ENCODE results near the gene CSNK2A2. TPM values are rescaled to one million over a fixed set of nuclear protein-coding genes. Genes with fewer than 3 reads are reported as not detected.

CSNK2A2 gene
- total RNA-seq, 2 donors from 2014 or later = 53.4 to 62.0 TPM

DNA sequence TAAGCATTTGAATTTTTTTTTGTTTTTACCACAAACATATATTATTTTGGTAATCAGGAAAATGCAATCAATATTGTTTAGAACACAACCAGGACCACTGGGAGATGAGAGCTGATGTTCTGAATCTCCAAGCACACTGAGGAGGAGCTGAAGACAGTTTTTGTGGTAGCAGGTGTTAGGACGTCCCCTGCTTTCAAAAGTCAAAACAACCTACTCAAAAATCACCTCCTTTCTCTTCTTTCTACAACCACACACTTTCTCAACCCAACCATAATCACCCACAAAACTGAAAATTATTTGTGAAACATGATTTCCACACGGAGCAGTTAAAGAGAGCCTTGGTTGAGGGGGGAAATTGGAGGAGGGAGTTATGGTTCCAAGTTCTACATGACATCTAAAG is 42.1 kb downstream of the CSNK2A2 start:
- intact Hi-C loops (cut with DNase I) = no loop called here
- Histone ChIP-seq H3K4me1 (no peaks in the 10 kb centered on the region), H3K9ac (ENCODE audit: low read depth in 2 of 2, low read length in 2 of 2) (no peak overlapping the region), H3K4me3 (no peak overlapping the region), H3K27me3 (no peaks in the 10 kb centered on the region), H3K36me3 (no peaks in the 10 kb centered on the region), H3K27ac (no peak overlapping the region), H3K9me3 (no peaks in the 10 kb centered on the region)
- TF ChIP-seq CTCF (IDR thresholded peaks at IDR 0.05) = no peak
- DNase-seq = no peak

DNA sequence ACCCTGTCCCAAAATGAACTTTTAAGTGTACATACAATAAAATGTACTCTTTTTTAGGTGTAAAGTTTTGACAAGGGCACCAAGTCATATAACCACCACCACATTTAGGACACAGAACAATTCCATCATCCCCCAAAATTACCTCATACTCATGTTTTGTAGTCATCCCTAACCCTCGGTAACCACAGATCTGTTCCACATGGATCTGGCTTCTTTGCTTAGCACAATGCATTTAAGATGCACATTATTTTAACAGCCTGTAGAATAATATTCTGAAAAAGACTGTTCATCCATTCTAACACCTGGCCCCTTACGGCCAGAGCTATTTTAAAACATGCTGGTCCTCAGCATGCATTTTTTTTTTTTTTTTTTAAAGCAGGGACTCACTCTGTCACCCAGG is 43.6 kb downstream of the CSNK2A2 start:
- no peaks in the 10 kb centered on the region for H3K4me1 ChIP-seq
- no peak for DNase-seq
- intact Hi-C loops (cut with DNase I) = no loop called here
- TF ChIP-seq CTCF (IDR thresholded peaks at IDR 0.05) = no peak
- no peaks in the 10 kb centered on the region for H3K9me3 ChIP-seq
- H3K36me3 ChIP-seq = no peaks in the 10 kb centered on the region
- no peak overlapping the region for H3K9ac ChIP-seq (ENCODE audit: low read depth in 2 of 2, low read length in 2 of 2)
- H3K27ac ChIP-seq = no peak overlapping the region
- H3K27me3 ChIP-seq = no peaks in the 10 kb centered on the region
- no peak overlapping the region for H3K4me3 ChIP-seq

DNA sequence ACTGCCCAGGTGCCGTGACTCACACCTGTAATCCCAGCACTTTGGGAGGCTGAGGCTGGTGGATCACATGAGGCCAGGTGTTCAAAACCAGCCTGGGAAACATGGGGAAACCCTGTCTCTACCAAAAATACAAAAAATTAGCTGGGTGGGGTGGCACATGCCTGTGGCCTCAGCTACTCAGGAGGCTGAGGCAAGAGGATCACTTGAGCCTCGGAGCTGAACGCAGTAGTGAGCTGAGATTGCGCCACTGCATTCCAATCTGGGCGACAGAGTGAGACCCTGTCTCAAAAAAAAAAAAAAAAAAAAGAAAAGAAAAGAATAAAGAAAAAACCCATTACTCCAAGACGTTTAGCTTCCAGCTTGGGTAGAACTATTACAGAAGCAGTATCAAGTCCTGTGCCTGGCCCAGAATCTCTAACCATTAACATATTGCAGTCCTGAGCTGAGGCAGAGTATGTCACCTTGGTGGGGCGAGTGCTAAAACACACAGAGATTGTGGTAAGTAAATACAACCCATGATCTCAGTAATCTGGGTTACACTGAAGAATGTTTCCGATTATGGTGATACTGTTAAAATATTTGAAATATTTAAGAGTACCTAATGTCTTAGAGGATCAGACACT is 45.5 kb downstream of the CSNK2A2 start:
- Histone ChIP-seq H3K36me3 (no peaks in the 10 kb centered on the region), H3K9me3 (no peaks in the 10 kb centered on the region), H3K4me1 (no peaks in the 10 kb centered on the region), H3K4me3 (no peak overlapping the region), H3K27ac (no peak overlapping the region), H3K9ac (ENCODE audit: low read depth in 2 of 2, low read length in 2 of 2) (no peak overlapping the region), H3K27me3 (no peaks in the 10 kb centered on the region)
- DNase-seq = no peak
- intact Hi-C loops (cut with DNase I) = no loop called here
- no peak for TF ChIP-seq CTCF (IDR thresholded peaks at IDR 0.05)

GRCh38 chr16:58148526-58148925 is 49.4 kb downstream of the CSNK2A2 start:
- no peak for DNase-seq
- Histone ChIP-seq H3K4me3 (no peak overlapping the region), H3K9ac (ENCODE audit: low read depth in 2 of 2, low read length in 2 of 2) (no peak overlapping the region), H3K36me3 (no peaks in the 10 kb centered on the region), H3K9me3 (no peaks in the 10 kb centered on the region), H3K27ac (no peak overlapping the region), H3K4me1 (no peaks in the 10 kb centered on the region), H3K27me3 (no peaks in the 10 kb centered on the region)
- no peak for TF ChIP-seq CTCF (IDR thresholded peaks at IDR 0.05)
- intact Hi-C loops (cut with DNase I) = no loop called here

GRCh38 chr16:58148099-58148498 is 49.8 kb downstream of the CSNK2A2 start:
- Histone ChIP-seq H3K36me3 (no peaks in the 10 kb centered on the region), H3K27me3 (no peaks in the 10 kb centered on the region), H3K27ac (no peak overlapping the region), H3K9me3 (no peaks in the 10 kb centered on the region), H3K9ac (ENCODE audit: low read depth in 2 of 2, low read length in 2 of 2) (no peak overlapping the region), H3K4me1 (no peaks in the 10 kb centered on the region), H3K4me3 (no peak overlapping the region)
- no peak for TF ChIP-seq CTCF (IDR thresholded peaks at IDR 0.05)
- intact Hi-C loops (cut with DNase I) = no loop called here
- DNase-seq = no peak

Measured in colonic mucosa (tissue), 4 donors.